Activated CD8-positive, alpha-beta memory T cell treated with anti-CD3 and anti-CD28 coated beads for 4 hours (primary cell): Measurements from ENCODE around the gene IL1F10.

ENCODE experiments used
- DNase-seq, 2 donors: peaks; one replicate each; pipeline ENCODE4 v3.0.0-alpha.2; 2020; ENCODE audit warnings: low read depth in 2 of 2

The IL1F10 gene

DNA sequence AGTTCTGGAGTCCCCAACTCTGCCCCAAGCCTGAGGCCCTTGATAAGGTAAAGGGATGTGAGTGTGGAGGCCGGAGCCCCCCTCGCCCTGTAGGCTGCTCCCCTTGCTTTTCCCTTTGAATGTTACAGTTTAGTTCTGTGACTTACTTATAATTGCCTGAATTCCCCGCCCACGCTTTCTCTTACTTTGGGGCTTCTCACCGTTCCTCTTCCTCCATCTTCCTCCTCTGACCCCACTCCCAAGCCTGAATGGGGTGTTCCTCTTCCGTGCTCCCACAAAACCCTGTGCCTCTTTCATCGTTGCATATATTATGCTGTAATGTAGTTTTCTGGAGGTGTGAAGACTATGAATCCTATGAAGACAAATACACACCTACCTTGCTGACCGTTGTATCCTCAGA lies 44.7 kb downstream of the IL1F10 start:
- DNase-seq = no peak

DNA sequence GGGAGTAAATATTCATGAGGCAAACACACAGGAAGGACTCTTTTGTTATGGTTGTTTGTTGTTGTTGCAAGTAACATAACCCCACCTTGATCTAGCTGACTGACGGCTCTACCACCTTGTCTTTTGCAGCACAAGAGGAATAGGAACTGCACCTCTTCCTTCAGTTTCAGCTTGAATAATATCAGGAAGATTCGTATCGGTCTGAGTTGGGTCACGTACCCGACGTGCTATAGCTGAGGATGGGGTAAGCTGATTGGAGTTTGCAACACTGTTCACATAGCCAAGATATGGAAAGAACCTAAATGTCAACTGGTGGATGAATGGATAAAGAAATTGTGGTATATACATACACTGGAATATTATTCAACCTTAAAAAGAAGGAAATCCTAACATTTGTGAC lies 45.1 kb downstream of the IL1F10 start:
- DNase-seq = no peak

DNA sequence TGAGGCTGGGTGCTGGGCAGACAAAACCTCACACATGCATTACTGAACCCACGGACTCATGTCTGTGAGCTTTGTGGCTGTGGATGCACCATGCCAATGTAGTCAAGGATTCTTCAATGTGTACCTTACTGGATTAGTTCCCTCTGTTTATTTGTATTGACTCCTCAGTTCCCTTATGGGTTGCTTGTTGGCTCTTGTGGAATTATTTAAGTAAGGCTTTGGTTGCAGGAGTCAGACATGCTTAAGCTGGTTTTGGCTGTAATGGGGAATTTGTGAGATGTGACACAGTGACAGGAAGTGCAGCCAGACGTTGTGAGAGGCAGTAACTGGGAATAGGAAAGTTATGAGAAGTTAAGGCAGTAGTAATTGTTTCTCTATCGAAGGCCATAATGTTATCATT lies 46.0 kb downstream of the IL1F10 start:
- no peak for DNase-seq

DNA sequence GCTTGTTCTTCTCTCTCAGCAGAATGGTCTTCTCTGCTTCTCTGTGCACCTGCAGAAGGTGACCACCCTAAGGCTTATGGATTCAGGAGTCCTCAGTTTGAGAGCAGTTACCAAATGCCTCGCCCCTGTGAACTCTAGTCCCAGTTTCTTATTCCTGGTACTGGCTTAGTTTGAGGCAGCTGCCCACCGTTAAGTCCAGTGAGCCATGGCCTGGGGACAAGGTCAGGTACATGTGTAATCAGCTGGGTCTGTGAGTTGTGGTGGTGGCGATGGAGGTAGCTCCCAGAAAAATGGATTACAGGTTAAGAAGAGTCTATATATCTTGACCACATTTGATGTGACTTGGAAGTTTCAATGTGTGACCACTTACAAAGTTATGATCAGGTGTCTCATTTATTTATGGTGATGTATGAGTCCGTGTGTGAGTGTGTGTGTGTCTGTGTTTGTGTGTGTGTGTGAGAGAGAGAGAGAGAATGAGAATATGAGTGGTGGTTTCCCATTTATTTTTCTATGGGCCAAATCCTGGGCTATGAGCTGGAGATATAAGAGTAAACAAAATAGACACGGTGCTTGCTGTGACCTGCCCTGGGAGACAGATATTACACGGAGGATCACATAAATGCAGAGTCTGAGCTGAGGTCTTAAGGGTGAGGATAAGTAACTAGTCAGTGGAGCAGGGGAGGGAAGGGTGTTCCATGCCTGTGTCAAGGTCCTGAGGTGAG lies 46.6 kb downstream of the IL1F10 start:
- DNase-seq = no peak

DNA sequence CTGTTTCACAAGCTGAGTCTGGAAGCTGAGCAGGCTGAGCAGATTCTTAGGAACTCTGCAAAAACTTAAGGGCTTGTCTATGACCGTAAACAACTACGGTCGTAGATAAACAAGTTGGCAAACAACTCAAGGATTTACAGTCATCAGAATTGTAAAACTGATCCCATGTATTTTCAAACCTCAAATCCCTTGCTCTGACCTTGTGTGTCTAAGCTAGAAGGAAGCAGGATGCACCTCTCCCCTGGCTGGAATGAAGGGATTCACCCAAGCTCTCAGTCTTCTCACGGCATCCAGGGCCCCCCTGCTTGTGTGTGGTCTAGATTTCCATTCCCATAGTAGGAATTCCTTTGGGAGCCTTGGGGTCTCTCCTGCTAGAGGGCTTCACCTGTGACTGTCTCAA lies 47.2 kb downstream of the IL1F10 start:
- DNase-seq = no peak

DNA sequence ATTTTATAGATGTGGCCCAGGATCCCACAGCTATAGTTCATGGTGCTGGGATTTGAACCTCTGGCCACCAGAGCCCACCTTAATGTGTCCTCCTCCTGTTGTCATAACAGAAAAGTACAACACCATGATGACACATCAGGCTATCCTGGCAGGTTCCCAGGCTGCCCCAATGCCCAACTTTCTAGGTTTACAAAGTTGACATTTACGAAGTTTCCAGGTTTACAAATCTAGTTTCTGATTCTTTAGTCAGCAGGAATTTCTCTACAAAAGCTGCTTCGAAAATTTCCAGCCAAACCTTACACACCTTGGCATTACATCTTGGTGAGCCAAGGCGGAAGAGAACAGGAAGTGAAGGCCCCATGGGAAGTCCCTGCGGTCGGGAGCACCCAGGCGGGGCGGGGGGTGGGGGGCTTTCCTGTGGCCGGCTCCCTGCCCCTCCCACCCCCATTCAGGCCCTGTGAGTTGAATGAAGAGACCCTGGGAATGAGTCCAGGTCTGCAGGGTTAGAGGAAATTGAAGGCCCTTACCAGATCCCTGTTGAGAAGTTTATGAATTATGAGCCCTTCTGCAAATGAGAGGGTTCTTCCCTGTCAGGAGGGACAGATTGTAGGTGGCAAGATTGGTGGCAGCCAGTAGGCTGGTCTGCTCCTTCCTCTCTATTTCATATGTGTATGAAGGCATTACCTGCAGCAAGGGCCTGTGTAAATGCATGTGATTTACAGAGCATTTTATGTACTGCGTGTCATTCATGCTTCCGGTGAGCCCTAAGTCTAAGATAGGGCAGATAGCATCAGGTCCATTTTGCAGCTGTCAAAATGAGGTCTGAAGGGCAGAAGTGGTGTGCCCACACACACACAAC lies 48.6 kb downstream of the IL1F10 start:
- DNase-seq = no peak

DNA sequence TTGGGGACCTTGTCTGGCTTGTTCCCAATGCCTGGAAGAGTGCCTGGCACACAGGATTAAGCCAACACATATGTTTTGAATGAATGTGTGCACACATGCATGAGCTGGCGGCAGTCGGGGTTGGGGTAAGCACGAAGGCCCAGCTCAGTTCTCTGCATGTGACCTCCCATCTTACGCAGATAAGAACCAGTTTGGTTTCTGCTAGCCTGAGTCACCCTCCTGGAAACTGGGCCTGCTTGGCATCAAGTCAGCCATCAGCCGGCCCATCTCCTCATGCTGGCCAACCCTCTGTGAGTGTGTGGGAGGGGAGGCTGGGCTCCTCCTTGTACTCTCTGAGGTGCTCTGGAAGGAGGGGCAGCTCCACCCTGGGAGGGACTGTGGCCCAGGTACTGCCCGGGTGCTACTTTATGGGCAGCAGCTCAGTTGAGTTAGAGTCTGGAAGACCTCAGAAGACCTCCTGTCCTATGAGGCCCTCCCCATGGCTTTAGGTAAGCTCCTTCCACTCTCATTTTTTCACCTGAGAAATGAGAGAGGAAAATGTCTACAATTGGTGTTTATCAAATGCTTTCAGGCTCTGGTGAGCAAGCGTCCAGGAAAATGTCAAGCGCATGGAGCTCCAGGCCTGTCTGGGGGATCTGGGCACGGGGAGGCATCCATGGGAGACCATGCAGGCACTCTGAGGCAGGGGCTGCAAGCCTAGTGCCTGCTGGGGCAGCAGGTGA lies 49.9 kb downstream of the IL1F10 start:
- DNase-seq = no peak

DNA sequence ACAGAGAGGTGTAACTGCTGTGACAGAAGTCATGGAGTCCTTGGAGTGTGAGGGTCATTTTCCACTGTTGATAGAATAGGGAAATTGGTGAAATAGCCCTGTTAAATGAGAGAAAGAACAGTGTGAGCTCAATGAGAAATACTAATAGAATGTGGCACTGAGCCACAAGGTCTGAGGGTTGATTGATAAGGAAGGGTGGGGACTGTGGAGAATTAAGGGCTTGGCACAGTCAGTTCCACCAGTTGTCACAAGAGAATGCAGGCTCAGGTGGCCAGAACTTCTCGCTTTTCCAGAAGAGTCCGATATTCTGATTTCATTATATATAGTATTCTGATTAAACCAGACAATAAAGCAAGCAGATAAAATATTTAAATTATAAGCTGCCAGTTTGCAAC lies 50.5 kb downstream of the IL1F10 start:
- no peak for DNase-seq

DNA sequence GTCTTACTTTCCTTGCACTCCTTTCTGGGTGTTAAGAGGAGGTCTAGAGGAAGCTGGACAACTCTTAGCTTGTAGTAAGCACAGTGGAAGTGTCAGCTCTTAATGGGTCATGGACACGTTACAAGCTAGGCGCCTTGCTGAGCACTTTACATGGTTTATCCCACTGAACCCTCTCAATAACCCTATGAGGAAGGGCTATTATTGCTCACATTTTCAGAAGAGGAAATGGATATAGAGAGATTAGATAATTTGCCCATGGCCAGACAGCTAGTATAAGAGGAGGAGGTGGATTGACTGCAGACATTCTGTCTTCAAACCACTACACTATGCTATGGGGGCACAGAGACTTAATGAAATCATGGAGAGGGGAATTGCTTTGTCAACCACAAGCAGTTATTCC lies 51.3 kb downstream of the IL1F10 start:
- no peak for DNase-seq

DNA sequence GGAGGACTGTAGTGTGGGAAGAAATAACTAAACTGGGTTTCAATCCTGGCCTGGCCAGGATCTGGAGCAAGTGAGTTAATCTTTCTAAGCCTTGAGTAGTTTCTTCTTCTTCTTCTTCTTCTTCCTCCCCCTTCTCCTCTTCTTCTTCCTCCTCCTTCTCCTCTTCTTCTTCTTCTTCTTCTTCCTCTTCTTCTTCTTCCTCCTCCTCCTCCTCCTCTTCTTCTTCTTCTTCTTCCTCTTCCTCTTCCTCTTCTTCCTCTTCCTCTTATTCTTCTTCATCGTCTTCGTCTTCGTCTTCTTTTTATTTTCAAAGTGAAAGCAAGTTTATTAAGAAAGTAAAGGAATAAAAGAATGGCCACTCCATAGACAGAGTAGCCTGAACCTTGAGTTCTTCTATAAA lies 53.1 kb downstream of the IL1F10 start:
- no peak for DNase-seq

DNA sequence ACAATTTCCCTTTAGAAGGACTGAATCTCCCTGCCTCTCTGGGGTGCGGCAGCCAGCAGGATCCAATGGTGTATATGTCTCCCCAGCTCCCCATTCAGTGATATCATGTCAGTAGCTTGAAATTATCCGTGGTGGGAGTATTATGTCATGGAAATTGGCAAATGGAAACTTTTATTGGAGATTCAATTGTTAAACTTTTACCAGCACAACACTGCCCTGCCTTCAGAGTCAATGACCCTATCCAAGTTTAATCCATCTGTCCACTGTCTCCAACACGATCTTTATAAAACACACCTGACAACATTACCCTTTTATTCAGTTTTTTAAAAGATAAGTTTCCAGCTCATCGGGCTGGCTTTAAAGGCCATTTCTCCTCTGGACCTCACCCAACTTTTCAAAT lies 54.6 kb downstream of the IL1F10 start:
- DNase-seq = no peak

DNA sequence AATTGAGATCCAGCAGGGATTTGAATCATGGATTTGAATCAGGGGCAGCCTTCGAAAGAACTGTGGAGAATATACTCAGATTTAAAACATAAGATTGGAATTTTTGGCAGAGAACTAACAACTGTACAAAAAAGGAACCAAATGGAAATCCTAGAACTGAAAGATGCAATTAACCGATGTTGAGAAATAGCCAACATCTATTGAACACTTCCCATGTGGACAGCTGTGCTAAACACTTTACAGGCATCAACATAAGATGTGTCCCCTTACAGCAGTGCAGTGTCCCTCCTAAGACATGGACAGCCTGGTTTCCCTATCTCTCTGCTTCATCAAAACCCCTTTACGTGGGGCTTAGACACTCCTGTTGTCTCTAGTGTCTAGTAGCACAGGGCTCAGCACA lies 56.0 kb downstream of the IL1F10 start:
- DNase-seq = no peak

DNA sequence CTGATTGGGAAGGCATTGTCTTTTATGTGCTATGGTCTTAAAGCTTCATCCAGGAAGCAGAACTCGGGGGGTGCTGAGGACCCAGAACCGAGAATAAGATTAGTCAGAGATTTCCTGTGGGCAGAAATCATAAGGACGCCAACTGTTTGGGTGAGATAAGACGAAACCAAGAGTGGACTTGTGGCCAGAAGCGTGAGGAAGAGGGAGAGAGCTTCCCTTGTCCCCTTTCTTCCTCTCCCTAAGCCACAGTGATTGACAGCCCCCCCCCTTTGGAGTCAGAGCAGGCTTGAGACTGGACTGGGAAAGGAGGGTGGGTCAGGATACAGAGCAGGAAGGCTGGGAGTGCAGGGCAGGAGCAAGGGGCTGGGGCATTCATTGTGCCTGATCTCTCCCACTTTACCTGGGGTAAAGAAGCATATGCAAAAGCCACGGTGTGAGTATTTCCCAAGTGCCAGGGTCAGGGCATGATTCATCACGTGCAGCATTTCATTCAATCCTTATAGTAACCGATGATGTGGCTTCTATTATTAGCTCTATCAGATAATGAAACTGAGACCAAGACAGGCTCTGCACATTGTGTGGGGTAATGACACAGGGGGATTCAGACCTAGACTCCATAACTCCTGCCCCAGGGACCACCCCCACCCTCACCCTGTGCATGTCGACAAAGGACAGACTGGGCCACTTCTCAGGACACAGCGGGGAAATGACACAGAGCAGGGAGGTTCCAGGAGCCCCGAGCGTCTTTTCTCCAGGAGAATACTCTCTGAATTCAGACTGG lies 56.6 kb downstream of the IL1F10 start:
- DNase-seq = no peak
